PC-3 (cell line): Measurements from ENCODE around the gene LSM12. TPM values are rescaled to one million over a fixed set of nuclear protein-coding genes. Genes with fewer than 3 reads are reported as not detected.

ENCODE experiments used
- ATAC-seq: fragments of 200-7000 bp; cut with Tn5 transposase; 2 replicates; pipeline ENCODE4 v1.9.1; 2020; ENCODE audit warnings: mild to moderate bottlenecking, moderate library complexity
- BruUV-seq: library from RNA; stranded (reverse); fragments of 400-500 nt; replicated peaks from 2 replicates; lab custom pipeline; 2021; lab: Mats Ljungman, UMichigan
- CTCF ChIA-PET: fragments of 300-600 bp; sonication (Branson Sonifier 250); formaldehyde crosslinking; loops from one replicate; lab custom pipeline; 2022; ENCODE audit warnings: antibody characterized with exemption; lab: Charles Lee
- POLR2A ChIA-PET: fragments of 300-600 bp; sonication (Branson Sonifier 250); formaldehyde crosslinking; loops from one replicate; lab custom pipeline; 2022; ENCODE audit warnings: antibody characterized with exemption; ENCODE audit not compliant: unreplicated experiment; lab: Charles Lee
- DNase-seq: peaks from one replicate; pipeline ENCODE4 v3.0.0-alpha.2; 2015
- H2AFZ ChIP-seq: fragments of 300-600 bp; sonication (generic); 2 replicates; pipeline ENCODE4 v1.6.0; 2016; ENCODE audit warnings: antibody characterized with exemption, low read length
- H3F3A ChIP-seq: fragments of 300-600 bp; sonication (generic); one replicate; pipeline ENCODE4 v1.6.0; 2017; ENCODE audit warnings: antibody characterized with exemption, low read length, control low read depth, mild to moderate bottlenecking; ENCODE audit not compliant: unreplicated experiment
- H3K27ac ChIP-seq: fragments of 300-600 bp; sonication (generic); 2 replicates; pipeline ENCODE4 v1.5.1; 2016; ENCODE audit warnings: mild to moderate bottlenecking, low read length
- H3K27me3 ChIP-seq: fragments of 300-600 bp; sonication (generic); 2 replicates; pipeline ENCODE4 v1.6.1; 2016; ENCODE audit warnings: low read length, mixed read lengths
- H3K36me3 ChIP-seq: fragments of 300-600 bp; sonication (generic); 2 replicates; pipeline ENCODE4 v1.6.1; 2016; ENCODE audit warnings: low read depth, mixed run types, low read length, mixed read lengths
- H3K4me1 ChIP-seq: fragments of 300-600 bp; sonication (generic); 2 replicates; pipeline ENCODE4 v1.5.1; 2016; ENCODE audit warnings: low read length; ENCODE audit not compliant: insufficient read depth
- H3K4me2 ChIP-seq: fragments of 300-600 bp; sonication (generic); 2 replicates; pipeline ENCODE4 v1.6.0; 2016; ENCODE audit warnings: low read length
- H3K4me3 ChIP-seq: fragments of 300-600 bp; sonication (generic); 2 replicates; pipeline ENCODE4 v1.5.1; 2016; ENCODE audit warnings: mild to moderate bottlenecking, low read length, mixed read lengths
- H3K79me2 ChIP-seq: fragments of 300-600 bp; sonication (generic); 2 replicates; pipeline ENCODE4 v1.6.1; 2017; ENCODE audit warnings: low read length, mixed read lengths
- H3K9ac ChIP-seq: fragments of 300-600 bp; sonication (generic); 2 replicates; pipeline ENCODE4 v1.6.0; 2016; ENCODE audit warnings: mild to moderate bottlenecking, low read length
- H3K9me2 ChIP-seq: fragments of 300-600 bp; sonication (generic); replicated peaks from 2 replicates; pipeline ENCODE4 v1.6.1; 2016; ENCODE audit warnings: mixed run types, low read length, mixed read lengths
- H3K9me3 ChIP-seq: fragments of 300-600 bp; sonication (generic); 2 replicates; pipeline ENCODE4 v1.6.1; 2016; ENCODE audit warnings: low read length, mixed read lengths
- H4K20me1 ChIP-seq: fragments of 300-600 bp; sonication (generic); 2 replicates; pipeline ENCODE4 v1.6.1; 2016; ENCODE audit warnings: low read length, mixed read lengths
- EZH2 ChIP-seq: fragments of 300-600 bp; sonication (generic); IDR thresholded peaks from one replicate; pipeline ENCODE4 v1.6.1; 2017; ENCODE audit warnings: antibody characterized with exemption, mild to moderate bottlenecking, low read length; ENCODE audit not compliant: unreplicated experiment
- EZH2phosphoT487 ChIP-seq: fragments of 300-600 bp; sonication (generic); IDR thresholded peaks from 2 replicates; pipeline ENCODE4 v1.6.1; 2018; ENCODE audit warnings: mild to moderate bottlenecking, antibody characterized with exemption, low read length, borderline replicate concordance
- intact Hi-C: fragments of 100-400 bp; cut with micrococcal nuclease; formaldehyde crosslinking; loops from 2 replicates; pipeline ENCODE4 v1.9.0; 2023
- total RNA-seq: library from RNA; depleted of rRNA; stranded (reverse); fragments of >200 nt; gene quantifications from 2 replicates; pipeline ENCODE4 v1.2.3, GENCODE V29; 2014
- TF ChIP-seq, protein P1 (sequence below): fragments of 300-600 bp; sonication (generic); conservative IDR thresholded peaks from 2 replicates; pipeline ENCODE4 v1.5.1; 2017; ENCODE audit warnings: antibody characterized with exemption, low read depth, mild to moderate bottlenecking, low read length

LSM12 gene
- total RNA-seq, 1 experiment from 2014 or later: 118 TPM

DNA sequence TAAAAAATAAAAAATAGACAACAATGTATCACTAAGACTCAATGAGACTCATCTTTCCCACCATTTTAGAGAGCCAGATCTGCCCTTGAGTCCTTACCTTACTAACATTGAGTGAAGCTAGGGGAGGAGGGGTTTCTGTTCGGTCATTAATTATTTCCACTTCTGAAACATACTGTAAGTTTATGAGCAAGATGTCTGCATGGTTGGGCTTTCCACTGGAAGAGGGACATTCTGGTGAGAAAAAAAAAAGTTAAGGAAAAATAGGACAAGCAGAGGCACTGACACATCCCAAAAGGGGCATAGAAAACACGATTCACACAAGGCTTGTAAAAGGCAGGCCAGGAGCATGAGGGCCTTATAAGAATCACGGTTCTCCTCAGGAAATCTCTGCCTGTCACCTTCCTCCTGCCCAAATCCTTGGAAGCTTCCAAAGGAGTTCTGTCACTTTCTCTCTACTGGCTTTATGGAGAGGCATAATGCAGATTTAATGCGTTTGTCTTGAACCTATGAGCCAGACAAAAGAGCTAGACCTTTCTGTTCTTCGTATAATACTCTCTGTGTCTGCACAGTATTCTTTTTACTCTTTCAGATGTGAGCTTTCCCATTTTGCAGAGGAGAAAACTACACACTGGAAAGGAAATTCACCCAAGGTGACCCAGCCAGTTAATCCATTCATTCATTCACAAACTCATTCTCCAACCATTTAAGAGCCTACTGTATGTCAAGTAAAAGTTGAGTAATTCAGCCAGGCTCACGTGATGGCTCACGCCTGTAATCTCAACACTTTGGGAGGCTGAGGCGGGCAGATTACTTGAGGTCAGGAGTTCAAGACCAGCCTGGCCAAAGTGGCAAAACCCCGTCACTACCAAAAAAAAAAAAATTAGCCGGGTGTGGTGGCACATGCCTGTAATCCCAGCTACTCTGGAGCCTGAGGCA, 2.5 kb downstream of the LSM12 start:
- Histone ChIP-seq H3K79me2 (peaks cover 86% of the 10 kb centered on the region), H3K27ac (no peak overlapping the region), H3K9me3 (no peaks in the 10 kb centered on the region), H3K4me3 (peak overlapping the region; percentile 36), H3K27me3 (no peaks in the 10 kb centered on the region), H2AFZ (no peak overlapping the region), H3F3A (no peaks in the 10 kb centered on the region), H3K36me3 (peaks cover 43% of the 10 kb centered on the region), H3K4me1 (peaks cover 22% of the 10 kb centered on the region), H3K4me2 (peak overlapping the region; percentile 94), H4K20me1 (peaks cover 33% of the 10 kb centered on the region), H3K9ac (no peak overlapping the region), H3K9me2 (no peaks in the 10 kb centered on the region)
- ATAC-seq (no peak), DNase-seq (no peak)
- intact Hi-C loops: no loop called here
- BruUV-seq: no TSS peak
- ChIA-PET POLR2A (interaction anchor here (0.5 to 0.7 kb wide), 3 partner anchors 25 to 146 kb away, joined by 3 to 16 read pairs (median 5); no protein-coding TSS in a partner anchor), CTCF (no interaction called here)
- no peak for TF ChIP-seq EZH2
- TF ChIP-seq, protein P1, sequence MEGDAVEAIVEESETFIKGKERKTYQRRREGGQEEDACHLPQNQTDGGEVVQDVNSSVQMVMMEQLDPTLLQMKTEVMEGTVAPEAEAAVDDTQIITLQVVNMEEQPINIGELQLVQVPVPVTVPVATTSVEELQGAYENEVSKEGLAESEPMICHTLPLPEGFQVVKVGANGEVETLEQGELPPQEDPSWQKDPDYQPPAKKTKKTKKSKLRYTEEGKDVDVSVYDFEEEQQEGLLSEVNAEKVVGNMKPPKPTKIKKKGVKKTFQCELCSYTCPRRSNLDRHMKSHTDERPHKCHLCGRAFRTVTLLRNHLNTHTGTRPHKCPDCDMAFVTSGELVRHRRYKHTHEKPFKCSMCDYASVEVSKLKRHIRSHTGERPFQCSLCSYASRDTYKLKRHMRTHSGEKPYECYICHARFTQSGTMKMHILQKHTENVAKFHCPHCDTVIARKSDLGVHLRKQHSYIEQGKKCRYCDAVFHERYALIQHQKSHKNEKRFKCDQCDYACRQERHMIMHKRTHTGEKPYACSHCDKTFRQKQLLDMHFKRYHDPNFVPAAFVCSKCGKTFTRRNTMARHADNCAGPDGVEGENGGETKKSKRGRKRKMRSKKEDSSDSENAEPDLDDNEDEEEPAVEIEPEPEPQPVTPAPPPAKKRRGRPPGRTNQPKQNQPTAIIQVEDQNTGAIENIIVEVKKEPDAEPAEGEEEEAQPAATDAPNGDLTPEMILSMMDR: no peak
- TF ChIP-seq EZH2phosphoT487: no peak

DNA sequence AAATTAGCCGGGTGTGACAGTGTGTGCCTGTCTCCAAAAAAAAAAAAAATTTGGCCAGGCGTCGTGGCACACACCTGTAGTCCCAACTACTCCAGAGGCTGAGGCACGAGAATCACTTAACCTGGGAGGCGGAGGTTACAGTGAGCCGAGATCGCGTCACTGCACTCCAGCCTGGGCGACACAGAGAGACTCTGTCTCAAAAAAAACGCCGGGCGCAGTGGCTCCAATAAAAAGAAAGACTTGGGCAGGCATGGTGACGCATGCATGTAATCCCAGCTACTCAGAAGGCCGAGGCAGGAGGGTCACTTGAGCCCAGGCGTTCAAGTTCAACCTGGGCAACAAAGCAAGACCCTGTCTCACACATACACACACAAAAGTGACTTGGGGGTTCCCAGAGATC, 3.6 kb downstream of the LSM12 start:
- H3K9me3 ChIP-seq: no peaks in the 10 kb centered on the region
- no peak overlapping the region for H3K4me2 ChIP-seq

More for the DNA sequence above, 3.6 kb downstream of the LSM12 start:
- H3K9ac ChIP-seq: no peak overlapping the region
- H4K20me1 ChIP-seq: peaks cover 35% of the 10 kb centered on the region
- peaks cover 95% of the 10 kb centered on the region for H3K79me2 ChIP-seq
- no peaks in the 10 kb centered on the region for H3K9me2 ChIP-seq
- peaks cover 22% of the 10 kb centered on the region for H3K4me1 ChIP-seq
- TF ChIP-seq EZH2: no peak
- TF ChIP-seq, protein P1: no peak
- TF ChIP-seq EZH2phosphoT487: no peak
- no peaks in the 10 kb centered on the region for H3F3A ChIP-seq
- no peak overlapping the region for H3K4me3 ChIP-seq
- ChIA-PET CTCF (no interaction called here), POLR2A (no interaction called here)
- no peak overlapping the region for H2AFZ ChIP-seq
- no peak for ATAC-seq
- H3K36me3 ChIP-seq: peaks cover 47% of the 10 kb centered on the region
- intact Hi-C loops: no loop called here
- no TSS peak for BruUV-seq
- no peak overlapping the region for H3K27ac ChIP-seq
- H3K27me3 ChIP-seq: no peaks in the 10 kb centered on the region
- no peak for DNase-seq
